Osteoblast (primary cell): ENCODE results near the gene KLHL17. TPM values are rescaled to one million over a fixed set of nuclear protein-coding genes. Genes with fewer than 3 reads are reported as not detected.

Source experiments
- DNase-seq: peaks from one replicate; pipeline ENCODE4 v3.0.0; 2011; ENCODE audit warnings: low spot score, mixed read lengths; ENCODE audit not compliant: insufficient read length; ENCODE audit errors: missing footprints
- H2AFZ ChIP-seq: 2 replicates; pipeline ENCODE4 v1.6.0; 2011; ENCODE audit warnings: mild to moderate bottlenecking, low read length
- H3K27ac ChIP-seq: 2 replicates; pipeline ENCODE4 v1.5.1; 2011; ENCODE audit warnings: mild to moderate bottlenecking, low read depth, low read length, moderate library complexity
- H3K27me3 ChIP-seq: 2 replicates; pipeline ENCODE4 v1.6.0; 2012; ENCODE audit warnings: mild to moderate bottlenecking, control low read depth, inconsistent platforms, low read length, moderate library complexity; ENCODE audit not compliant: insufficient read depth
- H3K36me3 ChIP-seq: 2 replicates; pipeline ENCODE4 v1.5.1; 2011; ENCODE audit warnings: mild to moderate bottlenecking, low read length, control low read depth, moderate library complexity; ENCODE audit not compliant: insufficient read depth
- H3K4me1 ChIP-seq: 2 replicates; pipeline ENCODE4 v1.5.1; 2011; ENCODE audit warnings: mild to moderate bottlenecking, low read length, control low read depth, moderate library complexity; ENCODE audit not compliant: insufficient read depth
- H3K4me2 ChIP-seq: 2 replicates; pipeline ENCODE4 v1.6.0; 2011; ENCODE audit warnings: mild to moderate bottlenecking, low read length; ENCODE audit not compliant: insufficient read depth
- H3K4me3 ChIP-seq: fragments of 200-600 bp; sonication (generic); 3 replicates; pipeline ENCODE4 v1.5.1; 2012; ENCODE audit warnings: mild to moderate bottlenecking, low read length, inconsistent platforms; ENCODE audit not compliant: insufficient read depth
- H3K79me2 ChIP-seq: 2 replicates; pipeline ENCODE4 v1.6.0; 2012; ENCODE audit warnings: mild to moderate bottlenecking, low read length, control low read depth, inconsistent platforms; ENCODE audit not compliant: insufficient read depth
- H3K9me3 ChIP-seq: 2 replicates; pipeline ENCODE4 v1.5.1; 2011; ENCODE audit warnings: low read depth, low read length, control low read depth
- H4K20me1 ChIP-seq: 2 replicates; pipeline ENCODE4 v1.6.0; 2012; ENCODE audit warnings: mild to moderate bottlenecking, low read length, control low read depth; ENCODE audit not compliant: insufficient read depth
- total RNA-seq: library from RNA; depleted of rRNA; stranded (reverse); fragments of >200 nt; gene quantifications from 2 replicates; pipeline ENCODE4 v1.2.3, GENCODE V29; 2012
- TF ChIP-seq, protein P1 (sequence below): IDR thresholded peaks from 2 replicates; pipeline ENCODE4 v1.5.1; 2011; ENCODE audit warnings: mild to moderate bottlenecking, low read depth, low read length, moderate library complexity; ENCODE audit errors: extremely low read depth

Gene KLHL17
- total RNA-seq, 1 donor, result 5.4 TPM

DNA sequence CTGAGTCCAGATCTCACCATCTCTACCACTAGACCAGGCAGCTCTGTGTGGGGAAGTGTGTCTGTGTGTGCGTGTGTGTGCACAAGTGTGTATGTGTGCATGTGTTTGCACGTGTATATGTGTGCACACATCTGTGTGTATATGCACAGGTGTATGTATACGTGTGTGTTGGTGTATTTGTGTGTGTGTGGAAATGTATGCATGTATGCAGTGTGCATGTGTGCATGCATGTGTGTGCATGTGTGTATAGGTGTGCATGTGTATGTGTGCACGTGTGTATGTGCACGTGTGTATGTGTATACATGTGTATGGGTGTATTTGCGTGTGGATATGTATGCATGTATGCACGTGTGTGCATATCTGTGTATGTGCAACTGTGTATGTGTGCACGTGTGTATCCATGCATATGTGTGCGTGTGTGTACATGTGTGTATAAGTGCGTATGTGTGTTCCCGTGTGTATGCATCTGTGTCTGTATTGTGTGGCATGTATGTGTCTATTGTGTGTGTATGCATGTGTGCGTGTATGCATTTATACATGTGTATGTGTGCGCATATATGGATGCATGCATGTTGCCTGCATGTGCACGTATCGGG lies 9.0 kb downstream of the KLHL17 start:
- Histone ChIP-seq H3K79me2 (no peaks in the 10 kb centered on the region), H3K9me3 (no peaks in the 10 kb centered on the region), H3K27ac (no peak overlapping the region), H3K36me3 (peaks cover 4% of the 10 kb centered on the region), H2AFZ (no peak overlapping the region), H3K4me1 (peaks cover 10% of the 10 kb centered on the region), H3K27me3 (no peaks in the 10 kb centered on the region), H3K4me3 (no peak overlapping the region), H3K4me2 (no peak overlapping the region), H4K20me1 (no peaks in the 10 kb centered on the region)
- DNase-seq, result peak; percentile 68
- TF ChIP-seq, protein P1, sequence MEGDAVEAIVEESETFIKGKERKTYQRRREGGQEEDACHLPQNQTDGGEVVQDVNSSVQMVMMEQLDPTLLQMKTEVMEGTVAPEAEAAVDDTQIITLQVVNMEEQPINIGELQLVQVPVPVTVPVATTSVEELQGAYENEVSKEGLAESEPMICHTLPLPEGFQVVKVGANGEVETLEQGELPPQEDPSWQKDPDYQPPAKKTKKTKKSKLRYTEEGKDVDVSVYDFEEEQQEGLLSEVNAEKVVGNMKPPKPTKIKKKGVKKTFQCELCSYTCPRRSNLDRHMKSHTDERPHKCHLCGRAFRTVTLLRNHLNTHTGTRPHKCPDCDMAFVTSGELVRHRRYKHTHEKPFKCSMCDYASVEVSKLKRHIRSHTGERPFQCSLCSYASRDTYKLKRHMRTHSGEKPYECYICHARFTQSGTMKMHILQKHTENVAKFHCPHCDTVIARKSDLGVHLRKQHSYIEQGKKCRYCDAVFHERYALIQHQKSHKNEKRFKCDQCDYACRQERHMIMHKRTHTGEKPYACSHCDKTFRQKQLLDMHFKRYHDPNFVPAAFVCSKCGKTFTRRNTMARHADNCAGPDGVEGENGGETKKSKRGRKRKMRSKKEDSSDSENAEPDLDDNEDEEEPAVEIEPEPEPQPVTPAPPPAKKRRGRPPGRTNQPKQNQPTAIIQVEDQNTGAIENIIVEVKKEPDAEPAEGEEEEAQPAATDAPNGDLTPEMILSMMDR, result no peak

DNA sequence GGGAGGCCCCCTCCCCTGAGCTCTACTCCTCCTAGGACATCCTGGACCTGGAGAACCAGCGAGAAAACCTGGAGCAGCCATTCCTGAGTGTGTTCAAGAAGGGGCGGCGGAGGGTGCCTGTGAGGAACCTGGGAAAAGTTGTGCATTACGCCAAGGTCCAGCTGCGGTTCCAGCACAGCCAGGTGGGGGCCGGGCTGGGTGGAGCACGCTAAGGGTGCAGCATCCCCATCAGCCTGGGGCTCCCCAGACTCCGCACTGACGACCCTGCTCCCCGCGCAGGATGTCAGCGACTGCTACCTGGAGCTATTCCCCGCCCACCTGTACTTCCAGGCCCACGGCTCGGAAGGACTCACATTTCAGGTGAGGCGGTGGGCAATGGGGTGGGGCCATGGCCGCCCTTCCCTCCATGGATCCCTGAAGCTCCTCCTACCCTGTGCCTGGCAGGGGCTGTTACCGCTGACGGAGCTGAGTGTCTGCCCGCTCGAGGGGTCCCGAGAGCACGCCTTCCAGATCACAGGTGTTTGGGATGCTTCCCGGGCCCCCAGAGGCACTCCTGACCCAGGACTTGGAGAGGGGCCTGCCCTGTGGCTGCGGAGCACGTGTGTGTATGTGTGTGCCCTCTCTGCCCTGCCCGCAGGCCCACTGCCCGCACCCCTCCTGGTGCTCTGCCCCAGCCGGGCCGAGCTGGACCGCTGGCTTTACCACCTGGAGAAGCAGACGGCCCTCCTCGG lies 10.0 kb downstream of the KLHL17 start:
- peak; percentile 79 for DNase-seq
- H3K4me1 ChIP-seq, result peaks cover 10% of the 10 kb centered on the region
- H3K9me3 ChIP-seq, result no peaks in the 10 kb centered on the region
- no peaks in the 10 kb centered on the region for H3K36me3 ChIP-seq
- H3K79me2 ChIP-seq, result no peaks in the 10 kb centered on the region
- no peaks in the 10 kb centered on the region for H3K27me3 ChIP-seq
- H3K4me3 ChIP-seq, result no peak overlapping the region
- H2AFZ ChIP-seq, result no peak overlapping the region
- H3K4me2 ChIP-seq, result no peak overlapping the region
- no peaks in the 10 kb centered on the region for H4K20me1 ChIP-seq
- TF ChIP-seq, protein P1, result no peak
- no peak overlapping the region for H3K27ac ChIP-seq

- Histone ChIP-seq H3K27ac (no peak overlapping the region), H3K79me2 (no peaks in the 10 kb centered on the region), H2AFZ (no peak overlapping the region), H3K27me3 (no peaks in the 10 kb centered on the region), H3K4me2 (no peak overlapping the region), H4K20me1 (no peaks in the 10 kb centered on the region), H3K36me3 (no peaks in the 10 kb centered on the region), H3K4me1 (peaks cover 3% of the 10 kb centered on the region), H3K4me3 (no peak overlapping the region), H3K9me3 (no peaks in the 10 kb centered on the region)
- peak; percentile 61 for DNase-seq
- TF ChIP-seq, protein P1, result no peak
Observed at GRCh38 chr1:970973-971730, 10.8 kb downstream of the KLHL17 start.
